Transverse colon (tissue), 4 donors: ENCODE results near the gene PCDH8.

Experiments used
- CTCF ChIP-seq, 5 experiments: fragments of 200-600 bp in 3 of 5; fragments of 450-650 bp in 2 of 5; sonication (generic) in 3 of 5; IDR thresholded peaks; 1 replicate in 2 of 5; 2 replicates in 3 of 5; pipeline ENCODE4 v1.5.1; 2016 to 2017; ENCODE audit warnings: antibody characterized with exemption in 5 of 5, inconsistent platforms in 3 of 5, mild to moderate bottlenecking in 2 of 5, moderate library complexity in 1 of 5
- EP300 ChIP-seq: sonication (generic); formaldehyde crosslinking; IDR thresholded peaks from one replicate; pipeline ENCODE4 v1.6.1; 2017; ENCODE audit warnings: antibody characterized with exemption, low read depth
- POLR2A ChIP-seq: fragments of 450-650 bp; IDR thresholded peaks from one replicate; pipeline ENCODE4 v1.6.1; 2016; ENCODE audit warnings: antibody characterized with exemption, mild to moderate bottlenecking, moderate library complexity
- POLR2AphosphoS5 ChIP-seq, 3 donors: sonication (generic); formaldehyde crosslinking; IDR thresholded peaks; one replicate each; pipeline ENCODE4 v1.6.1; 2016; ENCODE audit warnings: antibody characterized with exemption in 3 of 3

DNA sequence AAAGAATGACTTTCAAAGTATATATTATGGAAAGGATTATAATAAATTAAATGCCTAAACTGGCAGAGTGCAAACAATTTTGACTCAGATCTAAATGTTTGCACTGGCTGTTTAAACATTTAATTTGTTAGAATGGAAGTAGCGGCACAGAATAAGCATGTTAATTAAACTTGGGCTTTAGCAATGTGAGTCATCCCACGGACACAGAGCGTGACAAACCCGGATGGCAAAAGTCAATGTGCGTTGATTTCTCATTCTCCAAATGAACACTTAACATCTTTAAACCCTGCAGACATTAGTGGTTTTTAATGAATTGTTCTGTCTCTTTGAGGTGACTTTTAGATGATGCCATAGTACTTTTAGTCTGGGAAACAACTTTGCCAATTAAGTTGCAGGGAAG lies 38.4 kb downstream of the PCDH8 start:
- no peak for TF ChIP-seq CTCF (IDR thresholded peaks at IDR 0.05)
- TF ChIP-seq POLR2A = no peak
- no peak for TF ChIP-seq POLR2AphosphoS5 (IDR thresholded peaks at IDR 0.05)
- TF ChIP-seq EP300 = no peak
